ENCODE measurements around the gene PDE2A.

The PDE2A gene

DNA sequence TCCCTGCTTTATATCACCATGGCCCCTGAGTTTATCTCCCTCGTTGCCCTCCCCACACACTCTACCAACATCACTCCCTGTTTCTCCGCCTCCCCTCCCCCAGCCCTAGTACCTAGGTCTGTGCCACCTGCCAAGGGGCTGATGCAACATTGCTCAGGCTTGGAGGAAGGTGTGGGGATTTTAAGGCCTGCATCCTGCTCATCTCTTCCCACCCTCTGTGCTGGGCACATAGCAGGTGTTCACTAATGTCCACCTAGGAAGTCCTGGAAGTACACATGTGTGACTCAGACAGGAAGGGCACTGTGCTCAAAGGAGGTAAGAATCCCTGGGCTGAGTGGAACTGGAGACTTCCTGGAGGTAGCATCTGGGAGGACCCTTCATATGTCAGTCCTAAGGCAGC is 37.0 kb downstream of the PDE2A start:
- DNase-seq (ENCODE audit: low read depth, low spot score), result no peak

DNA sequence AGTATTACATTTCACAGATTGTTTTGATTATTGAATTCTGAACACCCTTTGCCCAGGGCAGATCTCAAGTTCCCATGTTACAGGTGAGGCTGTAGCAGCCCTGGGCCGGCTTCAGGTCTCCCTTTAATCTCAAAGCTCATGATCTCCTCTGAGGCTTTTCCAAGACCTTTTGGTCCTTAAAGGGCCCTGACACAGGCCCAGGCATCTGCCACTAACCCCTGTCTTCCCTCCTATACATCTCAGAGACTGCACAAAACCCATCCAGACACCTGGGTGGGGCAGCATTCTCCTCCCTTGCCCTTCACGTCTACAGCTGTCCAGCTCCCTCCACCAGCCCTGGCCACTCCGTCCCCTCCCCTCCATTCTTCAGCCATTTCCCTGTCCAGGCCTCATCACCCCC is 37.8 kb downstream of the PDE2A start:
- DNase-seq (ENCODE audit: low read depth, low spot score), result no peak

DNA sequence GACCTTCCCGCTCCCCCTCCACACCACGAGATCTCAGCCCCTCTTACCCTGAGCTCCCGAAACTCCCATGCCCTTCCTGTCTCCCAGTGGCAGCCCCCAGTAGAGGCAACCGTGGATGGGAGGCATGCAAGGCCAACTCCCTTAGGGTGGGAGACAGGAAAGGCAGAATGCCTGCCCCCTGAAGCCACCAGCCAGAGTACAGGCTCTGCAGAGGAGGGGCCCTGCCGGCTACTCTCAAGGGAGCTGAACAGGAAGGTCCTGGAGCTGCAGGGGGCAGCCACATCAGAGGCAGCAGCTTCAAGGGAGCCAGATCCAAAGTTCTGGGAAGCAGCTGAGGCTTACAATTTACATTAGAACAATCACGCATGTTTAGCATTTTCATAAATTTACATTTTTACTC is 38.3 kb downstream of the PDE2A start:
- DNase-seq (ENCODE audit: low read depth, low spot score), result no peak

DNA sequence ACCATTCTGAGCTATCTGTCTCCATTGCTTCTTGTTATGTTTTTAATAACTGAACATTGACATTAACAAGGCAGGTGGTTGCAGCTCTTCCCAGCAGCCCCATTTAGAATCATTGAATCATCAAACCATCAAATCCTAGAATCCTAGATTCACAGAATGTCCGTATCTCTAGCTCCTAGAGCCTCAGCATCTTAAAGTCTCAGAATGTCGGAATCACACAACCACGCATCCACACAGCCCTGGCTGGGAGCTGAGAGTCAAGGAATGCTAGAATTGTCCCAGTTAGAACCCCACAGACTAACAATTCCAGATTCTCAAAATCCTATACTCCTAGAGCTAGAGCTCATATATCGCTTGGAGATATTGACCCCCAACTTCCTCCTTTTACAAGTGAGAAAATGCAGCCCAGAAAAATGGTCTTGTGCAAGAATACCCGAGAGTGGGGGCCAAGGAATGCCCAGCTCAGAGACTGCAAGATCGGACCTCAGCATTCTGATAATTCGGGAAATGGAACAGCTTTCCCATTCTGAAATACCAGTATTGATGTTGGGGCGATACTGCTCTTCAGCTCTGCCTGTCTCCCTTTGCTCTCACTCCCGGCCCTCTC is 38.8 kb downstream of the PDE2A start:
- no peak for DNase-seq (ENCODE audit: low read depth, low spot score)

DNA sequence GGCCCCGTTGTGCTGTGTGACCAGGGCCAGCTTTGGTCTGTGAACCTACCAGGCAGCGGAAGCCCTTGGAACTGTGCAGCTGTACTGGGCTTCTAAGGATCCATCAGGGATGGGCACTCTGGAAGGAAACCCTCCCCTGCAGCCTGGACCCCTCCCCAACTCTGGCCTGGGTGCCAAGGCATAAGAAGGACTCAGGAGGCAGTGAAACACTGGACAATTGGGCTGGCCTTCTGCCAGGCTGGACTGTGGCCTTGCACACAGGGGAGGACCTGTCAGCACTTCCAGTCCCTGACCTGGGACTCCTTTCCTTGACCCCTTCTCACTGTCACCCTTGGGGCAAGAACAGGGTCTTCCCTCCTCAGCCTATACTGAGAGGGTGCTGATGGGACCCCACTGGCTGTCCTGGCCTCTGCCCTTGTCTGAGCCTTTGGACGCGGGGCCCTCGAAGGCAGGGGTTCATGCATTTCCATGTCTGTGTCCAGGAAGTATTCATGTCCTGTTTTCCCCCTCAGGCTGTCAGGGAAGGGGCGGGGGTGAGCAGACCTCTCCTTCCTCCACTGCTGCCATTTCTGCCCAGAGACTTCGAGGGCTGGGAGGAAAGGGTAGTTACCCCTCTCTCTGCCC is 39.6 kb downstream of the PDE2A start:
- DNase-seq (ENCODE audit: low read depth, low spot score), result no peak

DNA sequence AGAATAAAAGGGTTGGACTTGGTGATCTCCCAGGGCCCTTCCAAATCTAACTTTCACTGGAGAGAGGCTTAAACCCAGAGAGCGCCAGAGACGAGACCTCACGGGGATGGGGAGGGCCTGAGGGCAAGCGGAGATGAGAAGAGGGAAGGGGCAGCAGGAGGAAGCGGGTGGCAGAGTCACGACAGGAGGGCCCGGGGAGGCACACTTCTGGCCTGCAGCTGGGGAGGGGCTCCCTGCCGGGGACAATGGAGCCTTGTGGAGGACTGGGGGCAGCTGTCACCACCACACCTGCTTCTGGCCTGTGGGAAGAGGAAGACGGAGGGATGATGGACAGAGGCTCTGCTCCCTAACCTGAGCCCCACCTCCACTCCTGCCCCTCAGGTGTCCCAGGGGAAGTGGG is 40.2 kb downstream of the PDE2A start:
- DNase-seq (ENCODE audit: low read depth, low spot score), result no peak

DNA sequence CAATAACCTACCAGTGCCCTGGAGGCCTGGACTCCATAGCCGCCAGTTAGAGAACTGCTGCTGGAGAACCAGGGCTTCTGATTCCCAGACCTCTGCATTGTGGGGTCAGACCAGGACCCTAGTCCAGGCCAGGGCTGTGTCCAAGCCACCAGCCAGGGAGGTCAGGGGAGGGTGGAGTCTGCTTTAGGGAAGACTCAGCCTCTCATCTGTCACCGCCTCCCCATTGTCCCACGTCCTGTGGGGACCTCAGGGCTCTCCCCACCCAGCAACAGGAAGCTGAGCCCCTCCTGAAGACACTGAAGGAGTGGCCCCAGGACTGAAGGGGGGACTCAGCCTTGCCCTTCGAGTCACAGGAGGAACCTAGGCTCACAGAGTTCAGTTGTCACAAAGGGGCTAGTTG is 41.2 kb downstream of the PDE2A start:
- no peak for DNase-seq (ENCODE audit: low read depth, low spot score)

DNA sequence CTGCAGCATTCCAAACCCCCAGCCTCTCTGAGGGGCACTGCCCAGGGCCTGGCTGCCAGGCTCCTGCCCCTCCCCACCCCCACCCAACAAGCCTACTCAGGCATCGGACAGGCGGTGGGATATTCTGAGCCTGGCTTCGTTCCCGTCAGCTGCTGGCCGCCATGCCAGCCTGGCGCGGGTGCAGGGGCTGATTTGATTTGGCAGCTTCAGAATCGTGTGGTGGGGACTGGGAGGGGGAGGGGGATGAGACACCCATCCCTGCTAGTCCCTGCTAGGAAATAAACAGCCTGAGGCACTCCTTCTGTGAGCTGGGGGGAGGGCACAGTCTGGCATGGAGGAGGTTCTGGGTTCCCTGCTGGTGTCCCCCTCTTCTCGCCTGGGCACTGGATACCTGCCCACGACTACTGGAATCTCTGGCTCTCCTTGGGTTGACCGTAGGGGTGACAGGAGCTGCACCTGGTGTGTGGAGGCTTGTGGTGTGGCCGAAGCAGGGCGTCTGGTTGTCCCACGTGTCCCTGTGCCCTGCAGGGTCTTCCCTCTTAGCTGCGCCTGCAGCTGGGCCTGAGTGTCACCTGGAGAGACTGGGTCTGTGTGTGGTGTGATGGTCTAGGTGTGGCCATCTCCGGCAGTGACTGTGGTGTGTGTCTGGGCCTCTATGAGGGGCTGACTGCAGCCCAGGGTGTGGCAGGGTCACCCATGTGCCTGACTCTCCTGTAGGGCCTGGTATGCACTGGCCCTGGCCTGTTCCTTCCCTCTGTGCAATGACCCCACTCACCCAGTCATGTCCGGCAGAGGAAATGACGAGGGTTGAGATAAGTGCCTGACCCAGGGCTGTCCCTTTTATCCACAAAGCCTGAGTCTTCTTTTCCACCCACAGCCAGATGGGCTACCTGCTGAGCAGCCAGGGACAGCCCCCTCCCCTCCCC is 42.2 kb downstream of the PDE2A start:
- no peak for DNase-seq (ENCODE audit: low read depth, low spot score)

DNA sequence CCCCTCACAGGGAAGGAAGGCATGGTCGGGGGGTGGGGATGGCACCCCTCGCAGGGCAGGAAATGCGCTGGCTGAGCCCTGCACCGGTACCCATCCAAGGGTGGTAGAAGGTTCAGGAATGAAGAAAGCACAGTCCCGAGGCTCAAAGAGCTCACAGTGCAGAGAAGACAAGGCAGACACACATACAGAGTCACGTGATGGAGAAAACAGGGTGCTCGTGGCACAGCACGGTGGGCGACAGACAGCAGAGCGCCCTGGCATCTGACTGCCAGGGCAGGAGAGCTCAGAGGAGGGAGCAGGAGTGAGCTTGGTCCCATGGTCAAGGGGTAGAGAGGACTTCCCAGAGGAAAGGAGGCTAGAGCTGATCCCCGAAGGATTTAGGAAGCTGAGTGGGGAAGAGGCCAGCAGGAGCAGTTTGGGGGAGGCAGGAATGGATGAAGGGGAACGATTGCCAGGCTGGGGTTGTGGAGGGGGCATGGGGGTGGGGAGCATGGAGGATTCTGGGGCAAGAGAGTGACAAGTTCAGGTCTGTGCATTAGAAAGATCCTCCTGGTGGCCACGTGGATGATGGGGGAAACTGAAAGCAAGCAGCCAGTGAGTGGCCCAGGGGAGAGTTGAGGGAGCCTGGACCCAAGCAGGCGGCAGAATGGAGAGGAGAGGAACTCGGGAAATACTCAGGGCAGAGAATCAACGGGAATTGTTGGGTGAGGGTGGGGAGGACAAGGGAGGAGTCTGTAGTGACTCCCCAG is 43.9 kb downstream of the PDE2A start:
- no peak for DNase-seq (ENCODE audit: low read depth, low spot score)

DNA sequence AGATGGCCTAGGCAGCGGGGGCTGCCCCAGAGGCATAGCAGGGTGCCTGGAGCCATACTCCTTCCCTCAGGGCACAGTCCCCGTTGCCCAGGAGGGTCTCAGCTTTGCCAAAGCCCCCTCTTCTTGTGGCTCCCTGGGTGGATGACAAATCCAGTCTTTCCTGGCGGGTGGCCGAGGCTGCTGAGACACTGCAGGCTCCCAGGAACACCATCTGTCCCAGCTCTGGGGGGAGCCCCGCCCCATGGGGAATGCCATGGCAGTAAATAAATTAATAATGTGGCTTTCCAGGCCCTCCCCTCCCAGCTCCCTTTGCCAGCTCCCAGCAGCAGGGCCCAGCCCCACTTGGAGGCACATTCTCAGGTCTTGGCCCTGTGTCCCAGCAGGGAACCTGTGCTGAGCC is 45.0 kb downstream of the PDE2A start:
- no peak for DNase-seq (ENCODE audit: low read depth, low spot score)

DNA sequence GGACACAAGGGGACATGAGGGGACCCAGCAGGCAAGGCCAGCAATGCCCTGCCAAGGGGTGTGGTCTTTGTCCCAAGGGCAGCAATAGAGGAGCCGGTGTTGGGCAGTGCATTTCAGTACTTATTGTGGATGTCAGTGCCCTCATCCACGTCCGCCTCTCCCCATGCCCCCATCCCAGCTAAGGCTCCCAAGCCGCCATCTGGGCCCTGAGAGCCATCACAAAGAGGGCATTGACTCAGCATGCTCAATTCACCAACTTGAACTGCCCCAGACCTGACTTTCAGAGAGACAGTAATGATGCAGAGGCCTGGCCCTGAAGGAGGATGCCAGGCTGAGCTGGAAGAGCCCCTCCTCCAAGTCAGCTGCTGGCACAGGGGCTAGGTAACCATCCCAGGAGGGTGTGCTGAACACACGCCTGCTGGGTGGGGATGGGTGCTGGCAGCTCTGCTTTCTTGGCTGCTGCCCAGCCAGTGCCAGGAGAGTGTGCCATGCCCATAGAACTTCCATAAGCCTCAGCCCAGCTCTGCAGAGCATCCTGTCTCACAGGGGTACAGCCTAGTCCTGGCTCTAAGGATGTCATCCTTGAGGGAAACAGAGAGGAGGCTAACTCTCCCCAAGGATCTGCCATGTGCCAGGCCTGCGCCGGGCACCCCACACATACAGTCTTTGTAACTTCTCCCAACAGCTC is 46.5 kb downstream of the PDE2A start:
- DNase-seq (ENCODE audit: low read depth, low spot score), result no peak

DNA sequence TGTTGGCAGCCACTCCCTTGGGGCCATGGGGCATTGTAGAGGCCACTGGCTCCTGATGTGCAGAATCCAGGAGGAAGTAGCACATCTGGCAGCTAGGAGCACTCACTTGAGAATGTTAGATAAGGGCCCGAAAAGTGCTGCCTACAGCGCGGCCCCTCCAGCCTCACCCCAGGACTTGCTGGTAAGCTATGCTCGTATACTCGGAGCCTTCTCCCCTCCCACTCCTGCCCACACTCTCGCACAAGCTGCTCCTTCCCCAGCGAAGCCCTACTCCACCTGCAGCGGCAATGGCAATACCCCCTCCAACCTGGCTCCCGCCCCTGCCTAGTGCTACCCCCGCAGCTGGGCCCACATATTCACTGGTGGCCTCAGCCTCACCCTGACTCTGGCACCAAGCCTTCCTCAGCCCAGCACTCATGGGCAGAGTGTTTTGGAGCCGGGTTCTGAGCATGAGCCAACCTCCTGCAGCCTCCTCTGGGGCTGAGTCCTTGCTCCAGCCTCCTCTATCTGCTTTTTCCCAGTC is 47.7 kb downstream of the PDE2A start:
- DNase-seq (ENCODE audit: low read depth, low spot score), result no peak

DNA sequence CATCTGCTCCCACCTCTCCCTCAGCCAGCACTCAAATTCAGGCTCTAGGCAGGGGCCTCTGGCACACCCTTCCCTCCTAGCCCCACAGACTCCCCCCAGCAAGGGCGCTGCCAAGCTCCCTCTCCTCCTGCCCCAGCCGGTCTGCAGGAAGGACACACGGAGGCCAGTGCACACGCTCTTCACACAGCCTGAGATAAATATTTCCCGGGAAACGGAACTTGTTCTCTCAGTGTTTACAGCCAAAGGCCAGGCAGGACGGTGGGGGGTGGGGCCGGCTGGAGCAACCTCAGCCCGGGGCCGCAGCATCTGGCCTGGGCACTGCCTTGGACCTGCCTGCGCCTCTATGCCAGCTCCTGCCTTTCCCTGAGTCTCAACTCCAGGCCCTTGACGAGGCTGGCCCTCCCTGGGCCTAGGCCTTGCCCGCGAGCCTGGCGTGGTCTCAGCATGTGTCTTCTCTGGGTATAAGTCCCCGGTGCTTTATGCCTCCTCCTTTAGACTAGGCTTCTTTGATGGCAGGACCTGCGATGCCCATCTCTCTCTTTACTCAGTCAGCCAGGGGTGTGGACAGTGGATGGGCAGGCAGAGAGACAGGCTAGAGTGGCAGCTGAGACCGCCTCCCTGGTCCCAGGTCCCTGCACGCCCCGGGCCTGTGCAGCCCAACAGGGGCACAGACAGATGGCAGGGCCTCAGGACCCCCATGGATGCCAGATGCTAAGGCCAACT is 48.4 kb downstream of the PDE2A start:
- no peak for DNase-seq (ENCODE audit: low read depth, low spot score)

DNA sequence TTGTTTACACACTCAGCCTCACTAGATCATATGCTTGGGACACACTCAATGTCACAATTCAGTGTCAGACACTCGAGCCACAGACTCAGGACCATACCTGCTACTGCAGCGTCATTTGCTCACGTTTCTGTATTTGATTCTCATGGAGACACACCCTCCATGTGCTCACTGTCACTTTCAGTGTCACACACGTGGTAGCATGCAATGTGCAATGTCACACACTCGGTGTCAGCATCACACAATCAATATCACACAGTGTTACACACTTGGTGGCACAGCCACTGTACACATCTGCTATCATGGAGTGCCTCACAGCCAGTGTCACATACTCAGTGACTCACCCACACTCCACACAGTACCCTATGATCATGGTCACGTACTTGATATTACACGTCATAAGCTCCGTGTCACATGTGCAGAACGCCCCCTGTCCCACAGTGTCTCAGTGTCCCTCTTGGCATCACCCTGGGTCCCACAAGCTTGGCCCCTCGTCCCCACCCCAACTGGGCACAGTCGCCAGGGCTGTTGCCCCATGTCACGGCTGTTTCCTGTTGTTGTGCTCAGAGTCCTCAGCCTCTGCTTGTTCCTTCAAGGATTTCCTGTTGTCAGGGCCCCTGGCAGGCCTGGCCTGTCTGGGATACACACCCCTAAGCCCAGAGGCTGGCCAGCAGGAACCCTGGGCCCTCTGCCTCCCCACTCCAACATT is 49.6 kb downstream of the PDE2A start:
- DNase-seq (ENCODE audit: low read depth, low spot score), result no peak

DNA sequence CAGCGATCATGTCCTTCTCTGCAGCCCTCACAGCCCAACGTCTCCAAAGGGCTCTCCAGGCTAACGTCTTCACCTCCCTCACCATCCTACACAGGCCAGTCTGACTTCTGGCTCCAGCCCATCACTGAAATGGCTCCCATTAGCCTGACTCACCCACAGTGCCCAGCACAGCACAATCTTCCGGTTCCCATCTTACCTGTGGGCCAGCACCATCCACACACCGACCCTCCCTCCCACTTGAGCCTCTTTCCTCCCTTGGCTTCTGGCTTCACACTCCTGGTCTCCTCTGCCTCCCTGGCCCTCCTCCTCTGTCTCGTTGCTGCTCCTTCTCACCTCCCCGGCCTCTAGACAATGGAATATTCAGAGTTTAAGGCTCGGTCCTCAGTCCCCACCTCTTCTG is 51.2 kb downstream of the PDE2A start:
- no peak for DNase-seq (ENCODE audit: low read depth, low spot score)

DNA sequence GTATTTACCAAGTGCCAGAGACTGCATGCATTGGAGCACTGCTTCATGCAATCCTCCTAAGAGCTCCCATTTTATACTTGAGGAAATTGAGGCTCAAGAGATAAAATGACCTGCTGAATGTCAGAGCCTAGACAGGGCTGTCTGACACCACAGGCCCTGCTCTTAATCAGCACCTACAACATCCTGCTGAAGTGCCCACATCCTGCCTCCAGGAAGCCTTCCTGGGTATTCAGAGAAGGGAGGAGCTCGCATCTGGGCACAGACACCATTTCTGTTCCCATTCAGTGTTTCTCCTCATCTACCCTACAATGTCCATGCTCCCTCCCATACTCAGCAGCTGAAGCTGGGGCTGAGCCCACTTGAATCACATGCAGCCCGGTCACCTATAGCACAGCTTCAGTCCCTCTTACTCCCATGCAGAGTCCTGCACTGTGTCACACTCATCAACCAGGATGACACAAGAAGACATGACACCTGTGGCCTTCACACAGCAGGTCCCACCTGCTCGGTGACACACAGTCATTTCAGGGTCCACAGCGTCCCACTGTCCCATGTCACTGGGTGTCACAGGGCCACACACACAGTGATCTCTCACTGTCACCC is 53.1 kb downstream of the PDE2A start:
- DNase-seq (ENCODE audit: low read depth, low spot score), result no peak

DNA sequence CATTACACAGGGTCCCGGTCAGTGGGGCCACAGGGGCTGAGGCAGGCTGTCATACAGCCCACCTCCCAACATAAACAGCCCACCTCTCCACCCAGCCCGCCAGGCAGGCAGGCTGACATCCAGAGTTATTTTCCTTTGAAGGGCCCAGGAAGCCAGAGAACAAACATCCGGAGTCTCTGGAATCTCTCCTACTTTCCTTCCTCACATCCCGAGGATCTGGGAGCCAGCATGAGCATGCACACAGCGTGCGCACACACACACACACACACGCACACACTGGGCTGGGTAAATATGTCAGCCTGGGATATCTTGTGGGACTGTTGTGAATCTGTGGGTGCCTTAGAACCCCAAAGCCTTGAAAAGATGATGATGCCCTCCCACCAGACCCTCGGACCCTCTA is 55.4 kb downstream of the PDE2A start:
- no peak for DNase-seq (ENCODE audit: low read depth, low spot score)

DNA sequence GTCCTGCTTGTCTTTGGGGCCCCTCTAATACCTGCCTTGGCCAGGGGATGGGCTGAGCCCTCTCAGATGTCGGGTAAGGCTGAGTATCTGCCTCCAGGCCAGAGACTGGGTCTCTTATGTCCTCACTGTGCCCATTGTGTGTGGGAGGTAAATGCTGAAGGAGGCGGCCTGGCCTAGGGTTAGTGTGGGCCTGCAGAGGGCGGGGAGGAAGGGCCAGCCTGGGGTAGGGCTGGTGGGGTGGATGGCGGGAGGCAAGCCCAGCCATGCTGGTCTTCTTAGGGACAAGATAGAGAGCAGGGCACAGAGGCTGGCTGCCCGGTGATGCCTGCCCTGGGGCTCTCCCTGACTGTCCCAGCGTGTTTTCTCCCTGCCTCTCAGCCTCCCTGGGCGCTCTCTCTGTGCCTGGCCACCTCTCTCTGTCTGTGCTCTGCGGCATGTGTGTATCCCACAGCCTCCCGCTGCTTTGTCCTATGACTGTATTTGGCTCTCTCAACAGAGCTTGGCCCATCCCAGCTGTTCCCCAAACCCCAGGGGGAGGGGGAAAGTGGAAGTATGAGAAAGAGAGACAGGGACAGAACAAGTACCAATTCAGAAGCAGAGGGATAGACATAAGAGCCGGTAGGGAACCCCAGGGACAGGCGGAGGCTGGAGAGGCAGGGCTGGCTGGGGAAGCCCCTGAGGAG is 57.0 kb downstream of the PDE2A start:
- no peak for DNase-seq (ENCODE audit: low read depth, low spot score)

DNA sequence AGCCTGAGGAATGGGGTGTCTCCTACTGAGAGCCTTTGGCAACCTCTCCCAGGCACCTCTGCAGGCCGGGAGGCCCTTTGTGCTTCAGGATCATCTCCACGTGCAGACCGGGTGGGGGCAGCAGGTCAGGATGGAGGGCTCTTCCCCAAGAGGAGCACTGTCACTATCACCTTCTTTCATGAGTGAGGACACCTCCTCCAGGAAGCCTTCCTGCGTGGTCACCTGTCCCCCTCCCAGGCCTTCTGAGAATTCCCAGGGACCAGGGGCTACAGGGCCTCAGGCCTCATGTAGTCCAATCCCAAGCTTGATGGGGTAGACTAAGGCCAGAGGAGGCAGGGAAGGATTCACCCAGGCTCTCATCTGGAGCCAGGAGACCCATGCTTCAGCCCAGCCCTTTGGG is 57.6 kb downstream of the PDE2A start:
- DNase-seq (ENCODE audit: low read depth, low spot score), result no peak
